IMR-90 (cell line): Measurements from ENCODE around the gene PADI2. TPM values are rescaled to one million over a fixed set of nuclear protein-coding genes. Genes with fewer than 3 reads are reported as not detected.

ENCODE experiments used
- ATAC-seq: fragments of 200-7000 bp; cut with Tn5 transposase; 2 replicates; pipeline ENCODE4 v1.9.1; 2020; ENCODE audit warnings: low read depth, mild to moderate bottlenecking, moderate library complexity
- BruUV-seq: library from RNA; stranded (reverse); fragments of 400-500 nt; replicated peaks from 2 replicates; lab custom pipeline; 2021; lab: Mats Ljungman, UMichigan
- CTCF ChIA-PET: fragments of 300-600 bp; formaldehyde crosslinking; extraction: SDS; loops from one replicate; lab custom pipeline; 2021; ENCODE audit warnings: antibody characterized with exemption; lab: Yijun Ruan, JAX
- POLR2A ChIA-PET: fragments of 300-600 bp; sonication (Branson Sonifier 250); formaldehyde crosslinking; loops from one replicate; lab custom pipeline; 2022; ENCODE audit warnings: antibody characterized with exemption; ENCODE audit not compliant: unreplicated experiment; lab: Charles Lee
- DNase-seq: peaks from one replicate; pipeline ENCODE4 v3.0.0; 2013
- H2AFZ ChIP-seq: replicated peaks from 2 replicates; pipeline ENCODE3; 2013; ENCODE audit warnings: low read length, mild to moderate bottlenecking; ENCODE audit not compliant: poor library complexity
- H2AK5ac ChIP-seq: 2 replicates; pipeline ENCODE4 v1.6.1; 2013; ENCODE audit warnings: low read depth, low read length, inconsistent platforms
- H2AK9ac ChIP-seq: replicated peaks from 2 replicates; pipeline ENCODE3; 2013; ENCODE audit warnings: mild to moderate bottlenecking, low read depth, low read length, moderate library complexity; ENCODE audit not compliant: poor library complexity
- H2BK120ac ChIP-seq: 2 replicates; pipeline ENCODE4 v1.6.1; 2013; ENCODE audit warnings: low read depth, low read length, inconsistent platforms
- H2BK15ac ChIP-seq: 3 replicates; pipeline ENCODE4 v1.6.1; 2013; ENCODE audit warnings: low read depth, low read length, inconsistent platforms
- H2BK20ac ChIP-seq: 2 replicates; pipeline ENCODE4 v1.6.1; 2013; ENCODE audit warnings: low read depth, mild to moderate bottlenecking, inconsistent platforms, low read length, moderate library complexity
- H2BK5ac ChIP-seq: 2 replicates; pipeline ENCODE4 v1.6.1; 2013; ENCODE audit warnings: mild to moderate bottlenecking, low read depth, low read length, inconsistent platforms; ENCODE audit not compliant: poor library complexity, severe bottlenecking
- H3K14ac ChIP-seq: replicated peaks from 2 replicates; pipeline ENCODE4 v1.6.1; 2013; ENCODE audit warnings: low read depth, low read length, inconsistent platforms
- H3K18ac ChIP-seq: 2 replicates; pipeline ENCODE4 v1.6.1; 2013; ENCODE audit warnings: low read depth, low read length, control low read depth
- H3K23ac ChIP-seq: 2 replicates; pipeline ENCODE4 v1.6.1; 2013; ENCODE audit warnings: low read depth, low read length, inconsistent platforms
- H3K27ac ChIP-seq: 2 replicates; pipeline ENCODE4 v1.5.1; 2013; ENCODE audit warnings: mild to moderate bottlenecking, control low read depth, low read length; ENCODE audit not compliant: insufficient read depth
- H3K27me3 ChIP-seq: 2 replicates; pipeline ENCODE4 v1.6.1; 2013; ENCODE audit warnings: low read length; ENCODE audit not compliant: control insufficient read depth, insufficient read depth
- H3K36me3 ChIP-seq: 2 replicates; pipeline ENCODE4 v1.6.1; 2013; ENCODE audit warnings: low read length, mixed read lengths; ENCODE audit not compliant: control insufficient read depth, insufficient read depth
- H3K4ac ChIP-seq: 2 replicates; pipeline ENCODE4 v1.6.1; 2013; ENCODE audit warnings: low read depth, low read length, inconsistent platforms
- H3K4me1 ChIP-seq: 2 replicates; pipeline ENCODE4 v1.6.1; 2013; ENCODE audit warnings: low read length, mixed read lengths; ENCODE audit not compliant: control insufficient read depth, insufficient read depth
- H3K4me2 ChIP-seq: 2 replicates; pipeline ENCODE4 v1.6.1; 2013; ENCODE audit warnings: low read depth, mild to moderate bottlenecking, control low read depth, low read length, moderate library complexity
- H3K4me3 ChIP-seq: 2 replicates; pipeline ENCODE4 v1.5.1; 2013; ENCODE audit warnings: low read depth, mild to moderate bottlenecking, control low read depth, low read length, moderate library complexity; ENCODE audit not compliant: insufficient read depth
- H3K56ac ChIP-seq: 2 replicates; pipeline ENCODE4 v1.6.1; 2013; ENCODE audit warnings: low read length, inconsistent platforms; ENCODE audit not compliant: insufficient read depth; ENCODE audit errors: extremely low read depth
- H3K79me1 ChIP-seq, 2 experiments: 2 replicates each; pipeline ENCODE4 v1.6.1; 2013; ENCODE audit warnings: low read length in 2 of 2, inconsistent platforms in 1 of 2, low read depth in 1 of 2
- H3K9ac ChIP-seq: 2 replicates; pipeline ENCODE4 v1.6.1; 2013; ENCODE audit warnings: low read depth, low read length, control low read depth
- H3K9me1 ChIP-seq: 2 replicates; pipeline ENCODE4 v1.6.1; 2013; ENCODE audit warnings: low read length, inconsistent platforms; ENCODE audit not compliant: insufficient read depth
- H3K9me3 ChIP-seq: 2 replicates; pipeline ENCODE4 v1.6.1; 2013; ENCODE audit warnings: low read length; ENCODE audit not compliant: control insufficient read depth, insufficient read depth
- H4K20me1 ChIP-seq: 2 replicates; pipeline ENCODE4 v1.6.1; 2013; ENCODE audit warnings: low read length, inconsistent platforms; ENCODE audit not compliant: insufficient read depth
- H4K5ac ChIP-seq: 2 replicates; pipeline ENCODE4 v1.6.1; 2013; ENCODE audit warnings: mild to moderate bottlenecking, low read depth, low read length, control low read depth
- H4K8ac ChIP-seq, 2 experiments: 2 replicates each; pipeline ENCODE4 v1.6.1; 2013; ENCODE audit warnings: low read depth in 2 of 2, low read length in 2 of 2, control low read depth in 1 of 2, inconsistent platforms in 1 of 2
- H4K91ac ChIP-seq: 2 replicates; pipeline ENCODE4 v1.6.1; 2013; ENCODE audit warnings: low read depth, low read length, inconsistent platforms; ENCODE audit not compliant: insufficient read depth
- CHD1 ChIP-seq: IDR thresholded peaks from 2 replicates; pipeline ENCODE4 v1.6.1; 2012; ENCODE audit warnings: low read depth, low read length, improper control_type of control experiment
- WGBS, 2 experiments: methylation state at CpG; one replicate each; pipeline versions ENCODE4 v1.1.5 to v1.1.7; 2013; ENCODE audit warnings: missing lambda C conversion rate in 2 of 2; ENCODE audit not compliant: insufficient read length in 1 of 2; ENCODE audit errors: extremely low coverage in 2 of 2; 5-methylcytosine and 5-hydroxymethylcytosine counted together
- dilution Hi-C: fragments of 300-500 bp; cut with HindIII; formaldehyde crosslinking; loops from one replicate; pipeline ENCODE4 v1.14.3; 2018; ENCODE audit warnings: low sequenced_read_pairs; ENCODE audit not compliant: unreplicated experiment
- in situ Hi-C: fragments of 300-500 bp; cut with MboI; formaldehyde crosslinking; loops from 3 replicates; pipeline ENCODE4 v1.14.3; 2019; ENCODE audit warnings: low sequenced_read_pairs, inconsistent platforms, mixed read lengths
- intact Hi-C: fragments of 100-400 bp; cut with micrococcal nuclease; formaldehyde crosslinking; loops from 2 replicates; pipeline ENCODE4 v1.10.0; 2022
- polyA plus RNA-seq, 3 experiments: library from polyadenylated mRNA; depleted of rRNA; stranded (reverse); fragments of >200 nt; gene quantifications; 2 replicates each; pipeline ENCODE4 v1.2.3, GENCODE V29; 2012; ENCODE audit warnings: low replicate concordance in 1 of 3
- total RNA-seq: library from RNA; depleted of rRNA; stranded (reverse); fragments of >200 nt; gene quantifications from 2 replicates; pipeline ENCODE4 v1.2.3, GENCODE V29; 2012
- TF ChIP-seq, protein P1 (sequence below): fragments of 150-350 bp; IDR thresholded peaks from 2 replicates; pipeline ENCODE4 v1.6.1; 2016; ENCODE audit warnings: low read depth, mild to moderate bottlenecking, low read length, moderate library complexity, borderline replicate concordance

Gene PADI2
- total and polyA plus RNA-seq, 2 of the 4 experiments (the other 2 are of a cell fraction): not detected

DNA sequence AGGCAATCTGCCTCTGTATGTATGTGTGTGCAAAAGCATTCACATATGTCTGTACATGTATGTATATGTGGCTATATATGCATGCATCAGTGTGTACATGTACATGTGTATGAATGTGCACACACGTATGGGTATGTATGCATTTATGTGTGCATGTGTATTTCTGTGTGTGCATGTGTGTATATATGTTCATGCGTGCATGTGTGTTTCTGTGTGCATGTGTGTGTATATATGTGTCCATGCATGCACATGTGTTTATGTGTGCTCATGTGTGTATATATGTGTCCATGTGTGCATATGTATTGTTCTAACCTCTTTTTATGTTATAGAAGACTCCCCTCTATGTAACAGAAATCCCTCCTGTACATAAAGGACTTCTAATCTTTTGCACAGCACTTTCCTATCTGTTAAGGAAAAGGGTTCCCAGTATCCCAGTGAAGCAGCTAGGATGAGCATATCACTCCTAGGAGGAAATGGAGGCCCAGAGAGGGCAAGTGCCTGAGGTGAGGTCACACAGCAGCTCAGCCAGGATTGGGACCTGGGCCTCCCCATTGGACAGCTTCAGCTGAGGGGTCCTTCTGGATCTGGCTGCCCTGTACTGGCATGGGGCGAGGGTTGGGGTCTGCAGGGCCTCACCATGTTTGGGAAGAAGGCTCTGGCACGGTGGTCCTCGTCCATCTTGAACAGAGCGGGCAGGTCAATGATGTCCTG lies 49.6 kb downstream of the PADI2 start:
- peaks cover 8% of the 10 kb centered on the region for H3K9me3 ChIP-seq
- no peak overlapping the region for H3K4me2 ChIP-seq
- no peak overlapping the region for H4K91ac ChIP-seq
- CTCF ChIA-PET: no interaction called here
- H2BK120ac ChIP-seq: no peak overlapping the region
- no peak overlapping the region for H3K4me3 ChIP-seq
- H3K79me1 ChIP-seq: no peaks in the 10 kb centered on the region
- no peak overlapping the region for H3K14ac ChIP-seq
- H2BK5ac ChIP-seq: no peak overlapping the region
- no peak overlapping the region for H2BK20ac ChIP-seq
- no peak overlapping the region for H3K18ac ChIP-seq
- H3K27me3 ChIP-seq: peaks cover 25% of the 10 kb centered on the region
- no peak overlapping the region for H3K23ac ChIP-seq
- H4K20me1 ChIP-seq: no peaks in the 10 kb centered on the region
- no peaks in the 10 kb centered on the region for H3K4me1 ChIP-seq
- POLR2A ChIA-PET: no interaction called here
- H3K27ac ChIP-seq: no peak overlapping the region
- no peaks in the 10 kb centered on the region for H3K36me3 ChIP-seq
- H4K8ac ChIP-seq: no peak overlapping the region
- H4K5ac ChIP-seq: no peak overlapping the region
- no peak overlapping the region for H2AFZ ChIP-seq
- H2AK5ac ChIP-seq: no peak overlapping the region
- in situ Hi-C loops (no loop called here), intact Hi-C loops (no loop called here), dilution Hi-C loops (no loop called here)
- no peak for ATAC-seq
- no peak overlapping the region for H3K4ac ChIP-seq
- 50% methylated on average over 2 of the region's 6 CpGs; no CpG with 5 or more reads in 1 of the 2 experiments for WGBS, 2 experiments
- DNase-seq: no peak
- no peak overlapping the region for H2AK9ac ChIP-seq
- no peak overlapping the region for H2BK15ac ChIP-seq
- BruUV-seq: no TSS peak
- no peak overlapping the region for H3K9ac ChIP-seq
- no peak for TF ChIP-seq CHD1
- TF ChIP-seq, protein P1, sequence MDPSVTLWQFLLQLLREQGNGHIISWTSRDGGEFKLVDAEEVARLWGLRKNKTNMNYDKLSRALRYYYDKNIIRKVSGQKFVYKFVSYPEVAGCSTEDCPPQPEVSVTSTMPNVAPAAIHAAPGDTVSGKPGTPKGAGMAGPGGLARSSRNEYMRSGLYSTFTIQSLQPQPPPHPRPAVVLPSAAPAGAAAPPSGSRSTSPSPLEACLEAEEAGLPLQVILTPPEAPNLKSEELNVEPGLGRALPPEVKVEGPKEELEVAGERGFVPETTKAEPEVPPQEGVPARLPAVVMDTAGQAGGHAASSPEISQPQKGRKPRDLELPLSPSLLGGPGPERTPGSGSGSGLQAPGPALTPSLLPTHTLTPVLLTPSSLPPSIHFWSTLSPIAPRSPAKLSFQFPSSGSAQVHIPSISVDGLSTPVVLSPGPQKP: no peak
- H3K56ac ChIP-seq: no peak overlapping the region
- H3K9me1 ChIP-seq: no peaks in the 10 kb centered on the region
